H4 (cell line): ENCODE measurements around the gene PGS1. TPM values are rescaled to one million over a fixed set of nuclear protein-coding genes. Genes with fewer than 3 reads are reported as not detected.
A peak's percentile ranks its signal among the peaks of the same experiment; 100 is the strongest.

Source experiments
- DNase-seq: peaks from one replicate; pipeline ENCODE4 v3.0.0-alpha.2; 2015; ENCODE audit warnings: low spot score
- total RNA-seq: library from RNA; depleted of rRNA; stranded (reverse); fragments of >200 nt; shearing (Covaris generic); gene quantifications from 2 replicates; pipeline ENCODE4 v1.2.3, GENCODE V29; 2014

PGS1 gene
- total RNA-seq, 1 experiment from 2014 or later, result 20.4 TPM

DNA sequence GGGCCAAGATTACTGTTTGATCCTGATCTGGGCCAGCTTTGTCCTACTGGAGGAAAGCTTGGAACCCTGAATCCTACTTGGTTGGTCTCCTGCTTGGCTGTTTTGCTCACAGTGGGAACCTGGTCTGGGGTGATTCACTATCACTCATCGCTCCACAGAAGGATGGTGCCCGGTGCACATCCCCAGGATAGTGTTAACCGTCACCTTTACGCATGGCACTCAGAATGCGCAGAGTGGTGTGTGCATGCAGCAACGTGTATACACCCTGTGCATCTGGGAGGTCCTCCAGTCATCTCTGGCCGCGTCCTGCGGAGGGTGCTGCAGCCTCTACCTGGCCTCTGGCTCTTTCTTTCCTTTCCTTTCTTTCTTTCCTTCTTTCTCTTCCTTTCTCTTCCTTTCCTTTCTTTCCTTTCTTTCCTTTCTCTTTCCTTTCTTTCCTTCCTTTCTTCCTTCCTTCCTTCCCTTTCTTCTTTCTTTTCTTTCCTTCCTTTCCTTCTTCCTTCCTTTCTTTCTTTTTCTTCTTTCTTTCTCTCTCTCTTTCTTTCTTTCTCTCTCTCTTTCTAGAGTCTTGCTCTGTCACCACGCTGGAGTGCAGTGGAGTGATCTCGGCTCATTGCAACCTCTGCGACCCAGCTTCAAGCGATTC is 31.7 kb upstream of the PGS1 start:
- no peak for DNase-seq

DNA sequence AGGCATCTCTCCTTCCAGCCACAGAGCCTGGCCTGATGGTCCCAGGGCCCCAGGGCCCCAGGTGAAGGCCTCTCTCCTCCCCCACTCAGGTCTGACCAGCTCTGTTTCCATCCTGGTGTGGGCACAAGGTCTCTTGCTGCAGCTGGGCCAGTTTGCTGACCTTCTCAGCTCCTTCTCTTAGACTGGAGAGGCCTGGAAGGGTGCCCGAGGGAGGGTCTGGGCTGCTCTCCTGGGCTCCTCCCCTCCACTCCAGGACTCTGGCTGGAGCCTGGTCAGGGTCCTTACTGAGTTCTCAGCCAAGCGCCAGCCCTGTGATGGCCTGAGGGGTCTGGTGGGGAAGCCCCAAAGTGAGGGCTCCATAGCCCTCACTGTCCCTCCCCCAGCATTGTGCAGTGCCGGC is 31.0 kb upstream of the PGS1 start:
- no peak for DNase-seq

DNA sequence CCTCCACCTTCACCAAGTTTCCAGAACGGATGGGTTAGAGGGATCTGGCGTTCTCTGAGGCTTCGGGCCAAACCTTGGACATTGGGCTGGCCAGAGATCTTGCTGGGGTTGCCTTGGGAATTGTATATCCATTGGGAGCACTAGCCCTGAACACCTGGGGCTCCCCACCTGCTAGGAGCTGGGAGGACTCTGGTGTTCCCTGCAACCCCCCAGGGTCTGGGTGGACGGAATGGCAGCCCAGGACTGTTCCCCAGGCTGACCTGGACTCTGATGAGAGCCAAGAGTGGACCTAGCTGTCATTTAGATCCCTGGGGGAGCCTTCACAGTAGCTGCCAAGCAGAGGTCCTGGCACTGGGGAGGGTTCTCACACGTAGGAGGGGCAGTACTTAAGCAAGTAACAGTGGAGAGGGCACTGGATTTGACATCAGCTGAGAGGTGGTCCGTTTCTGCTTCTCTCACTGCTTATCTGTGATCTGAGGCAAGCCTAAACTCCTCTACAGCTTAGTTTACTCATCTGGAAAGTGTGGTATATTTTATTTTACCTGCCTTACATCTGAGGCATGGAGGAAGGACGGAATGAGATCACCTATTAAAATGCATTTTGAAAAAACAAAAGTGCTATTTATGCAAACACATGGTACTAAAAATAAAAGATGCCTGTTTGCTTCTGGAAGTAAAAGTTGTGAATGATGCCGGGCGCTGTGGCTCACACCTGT is 30.2 kb upstream of the PGS1 start:
- DNase-seq, result no peak

DNA sequence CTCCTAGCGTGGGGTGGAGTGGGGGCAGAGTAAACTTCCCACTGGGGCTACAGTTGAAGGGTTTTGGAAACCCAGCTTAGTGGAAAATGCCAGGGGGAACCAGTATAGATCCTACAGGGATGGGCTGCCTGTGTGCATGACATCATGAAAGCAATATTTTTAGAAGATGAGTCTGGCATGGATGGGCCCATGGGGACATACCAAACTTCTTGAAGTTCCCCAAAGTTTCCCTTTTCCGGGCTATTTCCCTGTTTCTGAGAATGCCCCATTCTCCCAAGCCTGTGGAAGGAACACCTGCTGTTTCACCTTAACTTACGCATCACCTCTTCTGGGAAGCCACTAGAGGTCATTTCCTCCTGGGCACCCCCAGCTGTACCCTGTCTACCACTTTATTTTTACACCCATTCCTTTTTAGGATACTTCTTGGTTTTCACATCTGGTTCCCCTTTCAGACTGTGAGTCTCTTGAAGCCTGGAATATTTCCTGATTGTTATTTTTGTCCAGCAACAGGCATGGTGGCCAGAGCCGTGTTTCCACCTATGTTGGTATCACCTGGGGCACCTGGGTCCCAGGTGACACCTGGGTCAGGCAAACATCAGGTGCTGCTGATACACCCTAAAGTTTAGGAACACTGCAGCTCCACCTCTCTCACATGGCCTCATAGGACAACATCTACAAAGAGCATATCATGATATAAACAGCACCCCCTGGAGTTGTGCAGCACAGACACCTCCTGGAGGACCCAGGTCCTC is 28.4 kb upstream of the PGS1 start:
- DNase-seq, result no peak

DNA sequence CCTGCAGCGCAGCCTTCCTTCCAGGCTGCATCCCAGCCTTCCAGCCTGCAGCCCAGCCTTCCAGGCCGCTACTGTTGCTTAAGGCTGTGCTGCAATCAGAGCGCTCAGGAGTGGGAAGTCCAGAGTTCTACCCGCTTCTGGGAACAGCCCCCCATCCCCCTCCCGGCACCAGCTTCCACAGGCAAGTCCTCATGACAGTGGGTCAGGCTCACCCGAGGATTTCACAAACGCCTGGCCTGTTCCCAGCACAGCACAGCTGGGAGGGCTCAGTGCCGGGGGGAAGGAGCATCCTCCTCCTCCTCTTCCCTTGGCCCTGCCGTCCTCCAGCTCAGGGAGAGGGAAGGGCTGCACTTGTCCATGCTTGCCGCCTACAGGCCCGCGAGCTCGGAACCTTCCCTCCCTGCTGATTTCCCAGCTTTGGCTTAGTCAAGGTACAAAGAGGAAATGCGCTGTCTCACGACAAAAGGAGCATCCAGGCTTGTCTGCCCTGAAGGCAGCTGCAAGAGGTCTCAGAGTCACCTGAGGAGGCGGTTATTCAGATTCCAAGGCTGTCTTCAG is 26.9 kb upstream of the PGS1 start:
- DNase-seq, result peak; percentile 81

DNA sequence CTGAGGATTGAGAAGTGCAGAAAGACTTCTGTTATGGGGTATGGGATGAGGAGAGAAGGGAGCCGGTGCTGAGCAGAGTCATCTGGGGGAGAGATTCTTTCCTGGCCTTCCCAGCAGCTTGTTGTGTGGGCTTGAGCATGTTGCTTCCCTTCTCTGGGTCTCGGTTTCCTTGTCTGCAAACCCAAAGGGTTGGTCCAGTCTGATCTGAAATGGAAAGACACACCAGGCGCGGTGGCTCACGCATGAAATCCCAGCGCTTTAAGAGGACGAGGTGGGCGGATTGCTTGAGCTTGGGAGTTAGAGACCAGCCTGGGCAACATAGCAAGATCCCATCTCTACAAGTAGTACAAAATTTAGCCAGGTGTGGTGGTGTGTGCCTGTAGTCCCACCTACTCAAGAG is 24.6 kb upstream of the PGS1 start:
- DNase-seq, result no peak

DNA sequence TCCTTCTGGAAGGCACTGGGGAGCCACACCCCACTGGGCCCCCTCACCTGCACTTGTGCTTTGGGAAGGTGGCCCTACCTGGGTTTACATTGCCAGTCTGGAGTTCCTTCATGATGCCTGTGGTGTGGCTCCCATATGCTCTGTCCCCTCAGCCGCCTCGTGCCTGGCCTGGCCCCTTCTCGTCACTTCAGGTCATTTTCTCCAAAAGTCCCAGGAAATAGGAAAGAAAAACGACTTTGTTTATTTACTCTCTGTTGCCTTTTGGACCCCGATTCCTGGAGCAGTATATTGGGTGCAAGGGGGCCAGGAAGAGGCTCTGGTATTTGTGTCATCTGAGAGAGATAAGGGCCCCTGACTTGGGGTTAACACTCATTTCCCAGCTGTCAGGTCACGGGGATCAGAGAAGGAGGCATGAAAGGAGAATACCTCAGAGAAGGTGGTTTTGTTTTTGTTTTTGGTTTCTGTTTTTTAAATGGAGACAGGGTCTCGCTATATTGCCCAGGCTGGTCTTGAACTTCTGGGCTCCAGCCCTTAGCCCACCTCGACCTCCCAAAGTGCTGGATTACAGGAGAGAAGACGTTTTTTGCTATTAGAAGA is 23.3 kb upstream of the PGS1 start:
- DNase-seq, result no peak

DNA sequence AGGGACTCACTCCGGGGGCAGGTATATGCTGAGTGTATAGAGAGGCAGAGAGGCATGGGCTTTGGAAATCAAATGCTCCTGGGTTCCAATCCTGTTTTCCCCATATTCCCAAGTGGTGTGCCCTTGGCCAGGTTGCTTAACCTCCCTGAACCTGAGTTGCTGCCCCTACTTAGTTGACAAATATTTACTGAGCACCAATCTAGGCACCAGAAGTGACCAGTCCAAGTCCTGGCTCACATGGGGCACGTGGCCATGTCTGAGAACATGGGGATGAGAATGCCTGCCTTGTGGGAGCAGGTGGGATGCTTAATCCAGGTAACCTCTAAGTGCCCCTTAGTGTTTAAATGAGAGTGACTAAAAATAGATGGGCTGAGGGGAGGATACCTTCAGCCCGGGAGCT is 22.7 kb upstream of the PGS1 start:
- no peak for DNase-seq

DNA sequence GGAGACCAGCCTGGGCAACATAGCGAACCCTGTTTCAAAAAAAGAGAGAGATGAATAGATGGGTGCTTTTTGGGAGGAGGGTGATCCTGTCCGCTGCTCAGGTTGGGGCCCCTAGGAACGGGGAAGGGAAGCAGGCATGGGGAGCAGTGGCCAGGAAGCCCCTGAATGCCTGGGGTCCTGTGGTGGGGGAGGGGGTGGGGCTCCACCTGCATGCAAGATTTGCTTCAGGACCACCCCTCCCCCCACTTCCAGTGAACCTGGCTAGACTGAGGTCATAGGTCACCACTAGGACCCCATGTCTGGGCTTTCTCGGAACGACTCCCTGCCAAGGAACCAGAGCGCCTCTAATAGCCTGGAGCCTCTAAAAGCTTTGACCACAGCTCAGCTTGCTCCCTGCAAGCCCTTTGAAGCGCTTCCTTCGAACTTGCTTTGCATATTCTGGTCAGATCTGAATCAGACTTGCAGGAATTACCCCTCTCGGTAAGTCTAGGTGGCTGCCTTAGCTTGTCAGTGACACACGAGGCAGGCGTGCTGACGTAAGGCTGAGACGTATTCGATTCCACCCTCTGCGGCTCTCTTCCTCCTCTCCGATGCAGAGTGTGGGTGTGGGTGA is 22.2 kb upstream of the PGS1 start:
- peak; percentile 89 for DNase-seq

DNA sequence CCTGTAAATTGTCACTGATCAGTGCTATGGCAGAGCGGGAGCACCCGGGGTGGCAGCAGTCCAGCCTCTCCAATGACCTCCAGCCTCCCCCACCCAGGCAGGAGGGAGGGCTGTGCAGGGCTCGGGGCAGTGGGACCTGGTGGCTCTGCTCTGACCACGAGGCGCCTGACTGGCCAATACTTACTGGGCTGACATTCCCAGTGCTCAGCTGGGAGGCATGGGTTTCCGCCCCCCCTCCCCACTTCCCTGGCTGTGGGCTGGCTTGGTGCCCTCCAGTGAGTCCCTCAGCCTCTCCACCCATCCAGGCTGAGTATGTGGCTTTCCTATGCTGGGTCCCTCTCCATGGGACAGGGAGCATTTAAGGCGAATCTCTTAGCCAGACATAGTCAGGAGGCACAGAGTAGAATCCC is 21.3 kb upstream of the PGS1 start:
- DNase-seq, result peak; percentile 94

DNA sequence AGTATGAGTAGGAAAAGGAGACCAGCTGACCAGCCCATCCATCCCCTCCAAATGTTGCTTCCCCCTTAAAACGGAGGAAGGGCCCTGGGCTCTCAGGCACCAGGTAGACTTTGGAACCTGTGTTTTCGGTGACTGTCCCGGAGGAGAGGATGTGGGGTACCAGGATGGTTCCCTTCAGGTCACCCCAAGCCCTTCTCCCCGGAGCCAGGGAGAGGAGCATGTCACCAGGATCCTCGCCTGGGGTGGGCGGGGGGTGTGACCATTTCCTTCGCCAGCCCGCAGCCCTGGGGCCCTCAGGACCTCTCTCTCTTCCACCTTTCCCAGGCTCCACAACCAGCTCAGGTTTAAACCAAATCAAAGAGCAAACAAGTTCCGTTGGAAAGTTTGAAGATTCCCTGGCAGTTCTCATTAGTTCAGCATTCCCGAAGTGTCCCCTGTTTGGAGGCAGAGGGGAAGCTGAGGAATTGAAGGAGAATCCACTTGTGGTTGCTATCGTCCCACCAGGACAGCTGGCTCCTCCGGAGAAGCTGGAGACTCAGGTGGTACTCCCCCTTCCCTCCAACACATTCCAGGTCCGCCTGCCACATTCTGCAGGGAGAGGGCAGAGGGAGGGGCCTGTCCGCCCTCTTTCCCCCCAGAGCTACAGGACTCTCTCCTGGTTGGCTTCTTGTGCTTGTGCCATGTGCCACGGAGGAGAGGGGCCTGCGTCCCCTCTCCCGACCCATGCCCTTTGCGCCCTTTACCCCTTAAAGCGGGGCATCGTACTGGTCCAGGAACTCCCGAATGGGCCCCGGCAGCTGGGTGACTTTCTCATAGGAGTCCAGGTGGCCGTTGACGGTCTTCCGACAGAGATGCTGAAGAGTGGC is 20.5 kb upstream of the PGS1 start:
- no peak for DNase-seq

DNA sequence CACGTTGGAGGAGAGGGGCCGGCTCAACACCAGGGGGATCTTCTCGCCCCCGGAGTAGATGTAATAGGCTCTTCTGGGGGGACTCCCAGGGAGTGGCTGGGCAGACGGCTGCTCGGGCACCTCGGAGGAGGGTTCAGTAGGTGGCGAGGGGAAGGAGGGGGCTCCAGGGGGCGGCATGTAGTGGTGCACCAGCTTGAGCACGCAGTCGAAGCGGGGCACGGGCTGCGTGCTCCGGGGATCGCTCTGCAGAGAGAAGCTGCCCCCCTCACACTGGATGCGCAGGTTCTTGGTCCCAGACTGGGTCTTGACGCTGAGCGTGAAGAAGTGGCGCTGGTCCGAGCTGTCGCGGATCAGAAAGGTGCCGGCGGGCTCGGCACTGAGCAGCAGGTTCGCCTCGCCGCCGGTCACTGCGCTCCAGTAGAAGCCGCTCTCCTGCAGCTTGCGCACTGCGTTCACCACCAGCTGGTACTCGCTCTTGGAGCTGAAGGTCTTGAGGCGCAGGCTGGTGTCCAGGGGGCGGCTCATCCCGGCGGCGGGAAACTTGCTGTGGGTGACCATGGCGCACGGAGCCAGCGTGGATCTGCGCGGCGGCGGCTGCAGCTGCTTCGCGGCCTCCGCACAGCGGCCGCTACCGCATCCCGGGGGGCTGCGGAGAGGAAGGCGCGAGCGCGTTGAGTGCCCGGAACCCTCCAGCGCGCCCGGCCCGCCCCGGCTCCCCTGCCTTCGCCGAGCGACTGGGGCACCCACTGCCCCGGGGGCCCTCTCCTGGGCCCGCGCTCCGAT is 19.7 kb upstream of the PGS1 start:
- no peak for DNase-seq

DNA sequence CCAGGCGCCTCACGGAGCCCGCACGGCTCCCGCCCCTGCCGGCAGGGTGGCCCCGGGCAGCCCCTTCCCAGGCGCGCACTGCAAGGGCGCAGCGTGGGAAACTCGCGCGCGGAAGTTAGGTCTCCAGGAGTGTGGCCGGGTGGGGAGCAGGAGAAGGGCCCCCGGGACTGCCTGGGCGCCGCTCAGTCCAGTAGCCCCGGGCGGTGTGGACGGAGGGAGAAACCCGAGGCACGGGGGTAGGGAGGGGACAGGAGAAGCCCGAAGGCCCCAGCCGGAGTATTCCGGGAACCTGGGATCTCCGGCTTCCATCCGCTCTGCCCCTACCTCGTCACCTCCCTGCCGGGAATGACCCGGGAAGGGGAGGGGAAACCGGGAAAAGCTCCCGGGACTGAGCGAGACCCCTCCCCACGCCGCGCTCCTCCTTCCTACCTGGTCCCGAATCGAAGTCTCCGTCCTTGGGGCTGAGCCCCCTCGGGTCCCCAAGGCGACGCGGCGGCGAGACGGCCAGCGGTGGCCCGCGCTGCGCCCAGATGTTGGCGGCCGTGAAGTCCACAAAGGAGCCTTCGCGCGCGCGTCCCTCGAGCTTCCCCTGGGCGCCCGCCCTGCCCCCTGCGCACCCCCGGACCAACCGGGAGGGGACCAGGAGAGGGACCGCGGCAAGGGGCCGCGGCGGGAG is 19.0 kb upstream of the PGS1 start:
- DNase-seq, result no peak

DNA sequence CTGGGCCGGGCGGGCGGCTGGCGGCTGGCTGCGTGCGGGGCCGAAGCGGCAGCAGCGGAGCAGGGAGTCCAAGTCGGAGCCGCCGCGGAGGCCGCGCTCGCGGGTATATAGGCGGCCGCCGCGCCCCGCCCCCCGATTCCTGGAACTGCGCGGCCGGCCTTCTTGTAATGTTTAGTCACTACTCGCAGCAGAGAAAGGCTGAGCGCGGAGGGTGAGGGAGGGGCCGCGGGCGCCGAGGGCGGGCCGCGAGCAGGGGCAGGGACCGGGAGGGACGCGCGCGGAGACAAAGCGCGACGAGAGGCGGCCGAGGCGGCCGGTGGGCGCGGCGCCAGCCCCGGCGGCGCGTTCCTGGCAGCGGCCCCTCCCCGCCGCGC is 18.5 kb upstream of the PGS1 start, which contains the start of gene SOCS3:
Gene SOCS3, minus strand, starts transcription at position 81 of the 374 bp plus-strand sequence. CDS start 982 bp downstream, outside the sequence.
- peak; percentile 98 for DNase-seq

DNA sequence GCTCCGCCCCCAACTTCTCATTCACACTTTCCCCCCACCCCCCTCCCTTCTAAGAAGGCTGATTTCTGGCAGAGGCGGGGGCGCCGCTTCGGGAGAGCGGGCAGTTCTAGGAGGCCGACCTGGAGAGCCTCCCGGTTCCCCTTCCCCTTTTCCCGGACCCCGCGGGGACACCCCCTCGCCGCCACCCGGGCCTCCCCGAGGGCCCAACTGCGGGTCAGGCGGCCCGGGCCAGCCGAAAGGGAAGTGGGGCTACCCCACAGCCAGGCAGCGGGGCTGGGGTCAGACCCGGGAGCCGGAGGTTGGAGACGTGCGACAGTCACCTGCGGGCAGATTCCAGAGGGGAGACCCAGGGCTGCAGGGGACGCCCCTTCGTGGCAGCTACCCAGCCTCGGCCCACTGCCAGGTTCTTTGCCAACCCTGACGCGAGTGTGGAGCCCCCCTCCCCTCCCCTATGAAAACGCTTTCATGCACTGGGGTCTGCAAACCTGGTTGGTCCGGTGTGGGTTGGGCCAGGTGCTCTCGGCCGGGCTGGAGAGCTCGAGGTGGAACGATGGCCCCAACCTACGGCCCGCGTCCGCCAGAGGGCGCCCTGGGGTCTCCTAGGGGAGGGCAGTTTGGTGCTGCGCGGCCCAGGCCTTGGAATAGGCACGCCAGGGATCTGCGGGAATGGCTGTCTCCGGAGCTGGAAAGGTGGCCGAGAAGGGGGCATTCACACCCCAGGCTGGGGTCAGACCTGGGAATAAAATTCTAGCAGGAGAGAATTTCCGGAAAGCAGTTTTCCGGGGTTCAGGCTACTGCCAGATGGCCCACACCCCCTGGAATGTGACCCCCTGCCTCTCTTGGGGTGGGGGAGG is 17.9 kb upstream of the PGS1 start:
- peak; percentile 87 for DNase-seq

DNA sequence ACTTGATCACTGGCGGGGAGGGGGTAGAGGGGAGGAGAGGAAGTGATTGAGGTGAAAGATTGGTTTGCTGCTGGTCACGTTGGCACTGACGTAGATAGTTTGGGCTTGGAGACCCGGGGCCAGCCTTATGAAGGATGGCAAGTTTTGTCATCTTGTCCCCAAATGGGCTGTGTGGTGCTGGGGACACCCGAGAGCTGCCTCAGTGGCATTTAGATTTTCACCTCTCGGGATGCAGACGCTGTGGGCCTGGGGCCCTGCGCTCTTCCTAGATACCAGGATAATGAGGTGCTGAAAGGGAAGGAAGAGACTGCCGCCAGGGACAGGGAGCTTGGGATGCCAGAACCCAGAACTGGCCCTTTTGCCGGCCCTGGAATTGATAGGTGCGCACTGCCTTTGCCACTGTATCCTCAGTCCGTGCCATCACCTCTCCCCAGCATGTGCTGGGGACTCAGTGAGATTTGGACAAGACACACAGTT is 17.2 kb upstream of the PGS1 start:
- no peak for DNase-seq

DNA sequence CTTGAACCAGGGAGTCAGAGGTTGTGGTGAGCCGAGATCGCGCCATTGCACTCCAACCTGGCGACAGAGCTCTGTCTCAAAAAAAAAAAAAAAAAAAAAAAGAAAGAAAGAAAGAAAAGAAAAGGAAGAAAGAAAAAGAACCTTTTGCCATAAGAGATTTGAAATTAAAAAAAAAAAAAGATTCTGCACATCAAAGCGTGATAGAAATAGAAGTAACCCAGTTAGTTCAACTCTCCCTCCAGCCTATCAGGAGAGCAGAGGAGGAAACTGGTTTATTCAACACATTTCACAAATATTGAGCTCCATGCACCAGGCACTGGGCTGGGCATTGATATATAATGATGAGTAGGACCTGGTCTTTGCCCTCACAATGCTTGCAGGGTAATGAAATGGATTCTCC is 16.2 kb upstream of the PGS1 start:
- DNase-seq, result no peak

DNA sequence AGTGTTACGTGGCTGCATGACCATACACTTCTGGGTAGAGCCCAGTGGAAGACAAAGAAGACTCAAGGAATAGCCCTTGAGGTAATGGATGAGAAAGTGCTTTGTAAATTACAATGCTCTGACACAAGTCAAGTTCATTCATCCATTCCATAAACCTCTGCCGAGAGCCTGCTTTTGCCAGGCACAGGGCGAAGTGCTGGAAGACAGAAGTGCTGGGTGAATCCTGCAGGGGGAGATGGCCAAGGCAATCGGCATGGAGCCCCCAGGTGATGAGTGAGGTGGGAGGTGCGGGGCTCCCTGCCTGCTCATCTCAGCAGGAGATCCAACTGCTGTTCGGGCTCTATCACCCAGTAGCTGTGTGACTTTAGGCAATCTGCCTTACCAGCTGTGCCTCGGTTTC is 15.8 kb upstream of the PGS1 start:
- no peak for DNase-seq
